ENCODE data around the gene HYAL3.

DNA sequence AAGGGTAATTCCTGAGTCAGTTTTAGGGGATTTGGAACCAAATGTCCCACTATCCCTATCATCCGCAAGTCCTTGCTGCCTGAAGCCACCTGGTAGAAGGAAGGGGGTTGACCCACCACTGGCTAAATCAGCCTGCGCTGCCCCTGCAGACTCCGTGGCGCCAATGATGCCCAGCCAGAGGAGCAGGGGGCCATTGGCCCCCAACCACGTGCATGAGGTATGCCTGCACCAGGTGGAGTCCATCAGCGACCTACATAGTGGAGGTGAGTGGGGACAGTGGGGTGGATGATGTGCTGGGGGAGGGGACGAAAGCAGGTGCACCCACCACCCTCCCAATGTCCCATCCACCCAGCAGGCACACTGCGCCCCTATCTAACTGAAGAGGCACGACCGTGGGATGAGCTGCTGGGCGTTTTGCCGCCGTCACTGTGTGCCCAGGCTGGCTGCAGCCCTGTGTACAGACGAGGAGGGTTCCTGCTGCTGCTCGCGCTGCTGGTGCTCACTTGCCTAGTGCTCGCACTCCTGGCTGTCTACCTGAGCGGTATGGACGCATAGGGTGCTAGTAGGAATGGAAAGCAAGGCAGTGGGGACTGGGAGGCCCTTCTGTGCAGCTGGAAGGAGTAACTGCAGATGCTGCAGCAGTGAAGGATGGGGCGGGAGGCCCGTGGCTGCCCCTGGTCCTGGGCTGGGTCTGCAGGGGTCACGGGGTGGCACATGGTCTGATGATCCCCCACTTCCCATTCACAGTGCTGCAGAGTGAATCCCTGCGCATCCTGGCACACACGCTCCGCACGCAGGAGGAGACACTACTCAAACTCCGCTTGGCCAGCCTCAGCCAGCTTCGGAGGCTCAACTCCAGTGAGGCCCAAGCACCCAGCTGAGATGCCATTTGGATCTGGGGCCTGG is 12.6 kb downstream of the HYAL3 start:
- TF ChIP-seq, protein P1, sequence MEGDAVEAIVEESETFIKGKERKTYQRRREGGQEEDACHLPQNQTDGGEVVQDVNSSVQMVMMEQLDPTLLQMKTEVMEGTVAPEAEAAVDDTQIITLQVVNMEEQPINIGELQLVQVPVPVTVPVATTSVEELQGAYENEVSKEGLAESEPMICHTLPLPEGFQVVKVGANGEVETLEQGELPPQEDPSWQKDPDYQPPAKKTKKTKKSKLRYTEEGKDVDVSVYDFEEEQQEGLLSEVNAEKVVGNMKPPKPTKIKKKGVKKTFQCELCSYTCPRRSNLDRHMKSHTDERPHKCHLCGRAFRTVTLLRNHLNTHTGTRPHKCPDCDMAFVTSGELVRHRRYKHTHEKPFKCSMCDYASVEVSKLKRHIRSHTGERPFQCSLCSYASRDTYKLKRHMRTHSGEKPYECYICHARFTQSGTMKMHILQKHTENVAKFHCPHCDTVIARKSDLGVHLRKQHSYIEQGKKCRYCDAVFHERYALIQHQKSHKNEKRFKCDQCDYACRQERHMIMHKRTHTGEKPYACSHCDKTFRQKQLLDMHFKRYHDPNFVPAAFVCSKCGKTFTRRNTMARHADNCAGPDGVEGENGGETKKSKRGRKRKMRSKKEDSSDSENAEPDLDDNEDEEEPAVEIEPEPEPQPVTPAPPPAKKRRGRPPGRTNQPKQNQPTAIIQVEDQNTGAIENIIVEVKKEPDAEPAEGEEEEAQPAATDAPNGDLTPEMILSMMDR (IDR thresholded peaks at IDR 0.05) = no peak
- TF ChIP-seq EZH2 (IDR thresholded peaks at IDR 0.05; ENCODE audit: borderline replicate concordance, insufficient read depth, low read depth, low read length, poor library complexity, severe bottlenecking) = no peak

Data from B cell (primary cell).